ENCODE data around the gene COA3. TPM values are rescaled to one million over a fixed set of nuclear protein-coding genes. Genes with fewer than 3 reads are reported as not detected.

Gene COA3
- total RNA-seq, 2 experiments from 2014 or later = 43.7 to 48.2 TPM

DNA sequence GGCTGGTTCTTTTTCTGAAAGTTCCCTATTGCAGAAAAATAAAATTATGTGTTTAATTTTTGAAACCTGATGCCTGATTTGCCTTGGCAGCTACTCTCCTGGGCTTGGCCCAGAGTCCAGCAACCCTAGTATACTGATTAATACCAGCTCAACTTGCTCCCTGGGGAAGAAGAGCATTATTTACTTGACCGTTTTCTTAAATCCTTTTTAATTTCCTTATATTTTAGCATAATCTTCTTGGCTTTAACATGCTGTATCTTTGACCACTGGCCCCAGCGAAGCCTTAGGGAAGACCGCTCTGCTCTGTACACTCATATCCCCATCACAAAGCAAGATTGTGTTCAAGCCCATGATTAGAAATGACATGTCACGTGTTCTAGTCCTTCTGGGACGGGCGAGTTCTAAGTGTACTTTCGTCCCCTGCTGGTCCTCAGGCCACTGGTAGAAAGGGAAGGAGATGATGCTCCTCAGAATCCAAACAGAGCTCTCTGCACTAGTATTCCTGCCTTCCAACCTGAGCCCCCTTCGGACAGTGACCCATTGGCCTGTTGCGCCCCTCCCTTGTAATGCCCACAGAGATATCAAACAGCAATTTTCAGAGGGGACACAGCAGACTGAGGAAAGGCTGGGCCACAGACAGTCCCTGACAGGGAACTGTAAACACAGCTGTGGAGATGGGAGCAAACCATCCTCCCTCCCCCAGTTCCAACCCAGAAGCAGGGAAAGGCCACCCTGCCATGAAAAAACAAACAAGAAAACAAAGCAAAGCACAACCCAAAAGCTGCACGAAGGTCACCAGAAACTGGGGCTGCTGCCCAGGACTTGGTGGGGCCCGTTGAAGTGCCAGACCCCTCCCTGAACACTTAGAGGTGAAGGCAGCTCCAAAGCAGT, 49.4 kb downstream of the COA3 start:
- Mint-ChIP-seq H3K27ac (no peak overlapping the region), H3K4me3 (no peak overlapping the region), H3K4me1 (peaks cover 9% of the 10 kb centered on the region), H3K27me3 (peaks cover 58% of the 10 kb centered on the region), H3K9me3 (ENCODE audit: low read depth) (no peaks in the 10 kb centered on the region), H3K36me3 (no peaks in the 10 kb centered on the region)
- DNase-seq = no peak
- no peak for ATAC-seq
- CTCF ChIA-PET = interaction anchor here (1.1 to 2.8 kb wide), 7 partner anchors 12 to 171 kb away, joined by 3 to 11 read pairs (median 3); partner anchors contain the start of gene RAMP2

DNA sequence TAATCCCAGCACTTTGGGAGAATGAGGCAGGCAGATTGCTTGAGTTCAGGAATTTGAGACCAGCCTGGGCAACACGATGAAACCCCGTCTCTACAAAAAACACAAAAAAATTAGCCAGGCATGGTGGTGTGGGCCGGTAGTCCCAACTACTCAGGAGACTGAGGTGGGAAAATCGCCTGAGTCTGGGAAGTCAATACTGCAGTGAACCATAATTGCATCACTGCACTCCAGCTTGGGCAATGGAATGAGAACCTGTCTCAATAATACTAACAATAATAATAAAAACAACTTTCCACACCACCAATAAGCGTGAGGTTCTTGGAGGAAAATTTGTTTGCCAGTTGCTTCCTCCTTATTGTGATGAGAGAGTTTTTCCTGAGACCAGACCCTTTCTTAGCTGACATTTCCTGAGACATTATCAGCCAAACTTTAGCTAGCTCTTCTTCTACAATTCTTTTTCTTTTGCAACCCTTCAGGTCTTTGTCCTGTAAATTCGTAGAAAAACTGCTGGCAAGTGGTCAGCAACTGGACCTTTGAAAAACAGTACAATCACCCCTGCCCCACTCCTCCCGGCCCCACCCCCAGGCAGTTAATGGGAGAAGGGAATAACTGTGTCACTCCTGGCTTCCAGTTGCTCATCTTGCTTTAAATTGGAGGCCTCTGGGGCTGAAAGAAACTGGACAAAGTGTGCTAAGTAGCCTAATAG, 50.1 kb downstream of the COA3 start:
- ATAC-seq = no peak
- Mint-ChIP-seq H3K27me3 (peaks cover 54% of the 10 kb centered on the region), H3K4me1 (peaks cover 16% of the 10 kb centered on the region), H3K4me3 (no peak overlapping the region), H3K9me3 (ENCODE audit: low read depth) (no peaks in the 10 kb centered on the region), H3K27ac (no peak overlapping the region), H3K36me3 (no peaks in the 10 kb centered on the region)
- no peak for DNase-seq
- CTCF ChIA-PET = interaction anchor here (1.1 to 2.5 kb wide), 4 partner anchors 12 to 72 kb away, joined by 3 to 6 read pairs (median 3); partner anchors contain the start of gene RAMP2

Small RNAs within 50 kb of the gene (microRNA-seq; reads per million reads assigned to microRNA genes)
- 2.1 reads per million for gene MIR6781

Other genes with a start within 250 kb of the COA3 start
- gene HSD17B1, start 245.8 kb downstream of the COA3 start, total RNA-seq = 1 to 10 TPM in 1 of 2 experiments, under 1 TPM in 1; 0.70 to 1.1 TPM
- gene COASY, start 236.6 kb downstream of the COA3 start, total RNA-seq = 100 to 1,000 TPM in 1 of 2 experiments, 10 to 100 TPM in 1; 95.9 to 108 TPM
- gene MLX, start 231.6 kb downstream of the COA3 start, total RNA-seq = 10 to 100 TPM; 54.8 to 60.4 TPM
- 10 to 100 TPM; 24.4 to 25.5 TPM for gene PSMC3IP, start 221.0 kb downstream of the COA3 start, total RNA-seq
- gene RETREG3, start 189.3 kb downstream of the COA3 start, total RNA-seq = 10 to 100 TPM; 46.7 to 54.2 TPM
- gene TUBG1, start 189.0 kb downstream of the COA3 start, total RNA-seq = 100 to 1,000 TPM in 1 of 2 experiments, 10 to 100 TPM in 1; 92.3 to 103 TPM
- 10 to 100 TPM; 13.5 to 14.6 TPM for gene TUBG2, start 139.4 kb downstream of the COA3 start, total RNA-seq
- 1 to 10 TPM; 1.3 to 1.4 TPM for gene PLEKHH3, start 121.7 kb downstream of the COA3 start, total RNA-seq
- under 1 TPM in 1 of 2 experiments, not detected in 1; 0.45 TPM for gene CCR10, start 116.9 kb downstream of the COA3 start, total RNA-seq
- gene CNTNAP1, start 116.2 kb downstream of the COA3 start, total RNA-seq = 1 to 10 TPM in 1 of 2 experiments, under 1 TPM in 1; 0.61 to 1.9 TPM
- 10 to 100 TPM; 39.9 to 46.5 TPM for gene EZH1, start 53.7 kb downstream of the COA3 start, total RNA-seq
- gene RAMP2, start 37.5 kb downstream of the COA3 start, total RNA-seq = not detected
- 10 to 100 TPM; 62.8 to 77.8 TPM for gene VPS25, start 25.3 kb downstream of the COA3 start, total RNA-seq
- gene WNK4, start 18.1 kb downstream of the COA3 start, total RNA-seq = under 1 TPM; 0.20 to 0.59 TPM
- gene CNTD1, start 157 bp upstream of the COA3 start, total RNA-seq = not detected
- gene BECN1, start 25.6 kb upstream of the COA3 start, total RNA-seq = 10 to 100 TPM; 94.7 to 99.8 TPM
- 100 to 1,000 TPM; 123 to 166 TPM for gene PSME3, start 34.7 kb upstream of the COA3 start, total RNA-seq
- gene AOC2, start 45.9 kb upstream of the COA3 start, total RNA-seq = 1 to 10 TPM; 1.8 to 2.4 TPM
- gene AOC3, start 52.5 kb upstream of the COA3 start, total RNA-seq = 1 to 10 TPM; 1.1 to 1.5 TPM
- not detected for gene G6PC1, start 102.1 kb upstream of the COA3 start, total RNA-seq
- gene AARSD1, start 165.8 kb upstream of the COA3 start, total RNA-seq = 10 to 100 TPM; 34.1 to 41.9 TPM
- under 1 TPM in 1 of 2 experiments, not detected in 1; 0.30 TPM for gene PTGES3L, start 181.4 kb upstream of the COA3 start, total RNA-seq
- gene RUNDC1, start 181.9 kb upstream of the COA3 start, total RNA-seq = 10 to 100 TPM; 16.9 to 17.4 TPM
- gene RPL27, start 199.7 kb upstream of the COA3 start, total RNA-seq = 100 to 1,000 TPM; 889 to 934 TPM
- gene IFI35, start 208.1 kb upstream of the COA3 start, total RNA-seq = 100 to 1,000 TPM; 125 to 175 TPM
- 10 to 100 TPM; 10.7 to 16.8 TPM for gene VAT1, start 223.7 kb upstream of the COA3 start, total RNA-seq
- not detected for gene RND2, start 226.5 kb upstream of the COA3 start, total RNA-seq